Body of pancreas (tissue), 4 donors: ENCODE results near the gene MYO5A.

Experiments used
- POLR2A ChIP-seq, 3 donors: fragments of 450-650 bp; IDR thresholded peaks; one replicate each; pipeline ENCODE4 v1.6.1; 2016; ENCODE audit warnings: antibody characterized with exemption in 3 of 3, mild to moderate bottlenecking in 2 of 3
- TF ChIP-seq, protein P1 (sequence below), 7 experiments: fragments of 450-650 bp in 4 of 7; fragments of 200-600 bp in 3 of 7; sonication (generic) in 3 of 7; IDR thresholded peaks; one replicate each; pipeline ENCODE4 v1.5.1; 2016 to 2019; ENCODE audit warnings: antibody characterized with exemption in 7 of 7

DNA sequence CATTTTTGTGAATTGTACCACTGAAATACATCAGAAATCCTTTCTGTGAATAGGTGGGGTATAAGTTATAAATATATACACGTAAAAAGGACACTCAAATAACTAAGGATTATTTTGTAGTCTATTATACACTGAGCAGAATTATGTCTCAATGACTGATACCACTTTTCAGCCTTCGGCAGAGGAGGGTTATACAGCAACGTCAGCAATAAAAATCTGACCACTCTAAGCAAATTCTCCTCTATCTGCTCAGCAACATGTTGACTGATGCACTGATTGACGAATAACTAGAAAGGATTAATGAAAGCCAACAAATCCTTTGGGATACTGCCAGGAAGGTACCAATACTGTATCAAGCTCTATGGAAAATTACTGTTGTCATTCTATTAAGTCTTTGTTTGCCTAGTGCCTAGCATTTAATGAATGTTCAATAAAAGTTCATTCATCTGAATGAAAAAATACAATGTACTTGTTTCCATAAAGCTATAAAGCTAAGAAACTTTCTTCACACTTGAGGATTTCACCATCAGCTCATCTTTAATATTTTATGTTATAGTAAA, 34.9 kb upstream of the MYO5A start:
- TF ChIP-seq, protein P1, sequence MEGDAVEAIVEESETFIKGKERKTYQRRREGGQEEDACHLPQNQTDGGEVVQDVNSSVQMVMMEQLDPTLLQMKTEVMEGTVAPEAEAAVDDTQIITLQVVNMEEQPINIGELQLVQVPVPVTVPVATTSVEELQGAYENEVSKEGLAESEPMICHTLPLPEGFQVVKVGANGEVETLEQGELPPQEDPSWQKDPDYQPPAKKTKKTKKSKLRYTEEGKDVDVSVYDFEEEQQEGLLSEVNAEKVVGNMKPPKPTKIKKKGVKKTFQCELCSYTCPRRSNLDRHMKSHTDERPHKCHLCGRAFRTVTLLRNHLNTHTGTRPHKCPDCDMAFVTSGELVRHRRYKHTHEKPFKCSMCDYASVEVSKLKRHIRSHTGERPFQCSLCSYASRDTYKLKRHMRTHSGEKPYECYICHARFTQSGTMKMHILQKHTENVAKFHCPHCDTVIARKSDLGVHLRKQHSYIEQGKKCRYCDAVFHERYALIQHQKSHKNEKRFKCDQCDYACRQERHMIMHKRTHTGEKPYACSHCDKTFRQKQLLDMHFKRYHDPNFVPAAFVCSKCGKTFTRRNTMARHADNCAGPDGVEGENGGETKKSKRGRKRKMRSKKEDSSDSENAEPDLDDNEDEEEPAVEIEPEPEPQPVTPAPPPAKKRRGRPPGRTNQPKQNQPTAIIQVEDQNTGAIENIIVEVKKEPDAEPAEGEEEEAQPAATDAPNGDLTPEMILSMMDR (IDR thresholded peaks at IDR 0.05): no peak
- TF ChIP-seq POLR2A (IDR thresholded peaks at IDR 0.05): no peak
